Mesendoderm (in vitro differentiated cells): ENCODE data around the gene GGTLC1.

Experiments
- DNase-seq: peaks from one replicate; pipeline ENCODE4 v3.0.0; 2013
- H2AK5ac ChIP-seq: 2 replicates; pipeline ENCODE4 v1.6.1; 2013; ENCODE audit warnings: low read length, inconsistent platforms
- H2BK120ac ChIP-seq: 2 replicates; pipeline ENCODE4 v1.6.1; 2013; ENCODE audit warnings: low read depth, mild to moderate bottlenecking, low read length, moderate library complexity, mixed read lengths
- H2BK15ac ChIP-seq: replicated peaks from 2 replicates; pipeline ENCODE4 v1.6.1; 2013; ENCODE audit warnings: low read depth, mild to moderate bottlenecking, moderate library complexity
- H2BK5ac ChIP-seq: 2 replicates; pipeline ENCODE4 v1.6.1; 2013; ENCODE audit warnings: low read length, inconsistent platforms
- H3K18ac ChIP-seq: 2 replicates; pipeline ENCODE4 v1.6.1; 2013; ENCODE audit warnings: mild to moderate bottlenecking, low read length, mixed read lengths
- H3K23ac ChIP-seq: one replicate; pipeline ENCODE4 v1.6.1; 2013; ENCODE audit warnings: low read length
- H3K27ac ChIP-seq: 2 replicates; pipeline ENCODE4 v1.5.1; 2013; ENCODE audit warnings: low read depth, mild to moderate bottlenecking, inconsistent platforms, low read length, moderate library complexity
- H3K27me3 ChIP-seq: 2 replicates; pipeline ENCODE4 v1.6.1; 2013; ENCODE audit warnings: low read length, control low read depth, mild to moderate bottlenecking, inconsistent platforms; ENCODE audit not compliant: insufficient read depth, poor library complexity
- H3K36me3 ChIP-seq: 2 replicates; pipeline ENCODE4 v1.6.1; 2013; ENCODE audit warnings: low read length, inconsistent platforms; ENCODE audit not compliant: control insufficient read depth, insufficient read depth
- H3K4ac ChIP-seq: one replicate; pipeline ENCODE4 v1.6.1; 2013; ENCODE audit warnings: low read depth, mild to moderate bottlenecking, low read length, moderate library complexity
- H3K4me1 ChIP-seq: 2 replicates; pipeline ENCODE4 v1.6.1; 2013; ENCODE audit warnings: low read depth, low read length, inconsistent platforms; ENCODE audit not compliant: control insufficient read depth
- H3K4me2 ChIP-seq: 2 replicates; pipeline ENCODE4 v1.6.1; 2013; ENCODE audit warnings: low read length
- H3K4me3 ChIP-seq: 2 replicates; pipeline ENCODE4 v1.5.1; 2013; ENCODE audit warnings: mild to moderate bottlenecking, low read length
- H3K56ac ChIP-seq: one replicate; pipeline ENCODE4 v1.6.1; 2013; ENCODE audit warnings: low read length
- H3K79me1 ChIP-seq: 2 replicates; pipeline ENCODE4 v1.6.1; 2013; ENCODE audit warnings: low read length, inconsistent platforms
- H3K79me2 ChIP-seq: 2 replicates; pipeline ENCODE4 v1.6.1; 2013; ENCODE audit warnings: mild to moderate bottlenecking, low read length; ENCODE audit not compliant: control insufficient read depth, insufficient read depth
- H3K9ac ChIP-seq: 2 replicates; pipeline ENCODE4 v1.6.1; 2013; ENCODE audit warnings: low read length, inconsistent platforms
- H4K5ac ChIP-seq: one replicate; pipeline ENCODE4 v1.6.1; 2013; ENCODE audit warnings: low read length
- H4K8ac ChIP-seq: one replicate; pipeline ENCODE4 v1.6.1; 2013; ENCODE audit warnings: low read depth, mild to moderate bottlenecking, control low read depth, low read length, moderate library complexity
- WGBS: extraction: QIAGEN DNeasy Blood & Tissue Kit; methylation state at CpG from one replicate; pipeline ENCODE4 v1.1.7; 2013; ENCODE audit warnings: low lambda C conversion rate, missing lambda C conversion rate; ENCODE audit not compliant: insufficient coverage; ENCODE audit errors: extremely low coverage; 5-methylcytosine and 5-hydroxymethylcytosine counted together

The GGTLC1 gene

GRCh38 chr20:24007758-24008157, 19.2 kb upstream of the GGTLC1 start:
- H3K79me1 ChIP-seq, result no peaks in the 10 kb centered on the region
- no peak for DNase-seq

GRCh38 chr20:24007073-24007595, 18.6 kb upstream of the GGTLC1 start:
- Histone ChIP-seq H3K4me1 (peaks cover 6% of the 10 kb centered on the region), H3K23ac (no peak overlapping the region), H3K4me3 (no peak overlapping the region), H3K27ac (no peak overlapping the region), H3K18ac (no peak overlapping the region), H2BK5ac (no peak overlapping the region), H2BK15ac (no peak overlapping the region), H2AK5ac (no peak overlapping the region), H2BK120ac (no peak overlapping the region), H3K27me3 (no peaks in the 10 kb centered on the region), H4K8ac (no peak overlapping the region), H3K56ac (no peak overlapping the region), H3K4ac (no peak overlapping the region), H3K79me2 (no peaks in the 10 kb centered on the region), H4K5ac (no peak overlapping the region), H3K36me3 (no peaks in the 10 kb centered on the region), H3K4me2 (no peak overlapping the region), H3K79me1 (no peaks in the 10 kb centered on the region), H3K9ac (no peak overlapping the region)
- no peak for DNase-seq
- WGBS, result no CpG with 5 or more reads among the region's 8 CpGs

More at GRCh38 chr20:24007758-24008157, 19.2 kb upstream of the GGTLC1 start:
- no peak overlapping the region for H3K4me2 ChIP-seq
- no peak overlapping the region for H3K27ac ChIP-seq
- no peak overlapping the region for H4K8ac ChIP-seq
- H2BK15ac ChIP-seq, result no peak overlapping the region
- H3K23ac ChIP-seq, result no peak overlapping the region
- no peaks in the 10 kb centered on the region for H3K36me3 ChIP-seq
- H2BK120ac ChIP-seq, result no peak overlapping the region
- no peak overlapping the region for H3K9ac ChIP-seq
- H3K4me1 ChIP-seq, result peaks cover 6% of the 10 kb centered on the region
- no peak overlapping the region for H3K4ac ChIP-seq
- H3K18ac ChIP-seq, result no peak overlapping the region
- H3K56ac ChIP-seq, result no peak overlapping the region
- no peak overlapping the region for H2BK5ac ChIP-seq
- H3K4me3 ChIP-seq, result no peak overlapping the region
- no peaks in the 10 kb centered on the region for H3K27me3 ChIP-seq
- no CpG with 5 or more reads among the region's 3 CpGs for WGBS
- no peak overlapping the region for H4K5ac ChIP-seq
- no peaks in the 10 kb centered on the region for H3K79me2 ChIP-seq
- H2AK5ac ChIP-seq, result no peak overlapping the region

- no peak overlapping the region for H4K5ac ChIP-seq
- H2AK5ac ChIP-seq, result no peak overlapping the region
- H3K4me3 ChIP-seq, result no peak overlapping the region
- no peak overlapping the region for H4K8ac ChIP-seq
- H3K27ac ChIP-seq, result no peak overlapping the region
- no peaks in the 10 kb centered on the region for H3K79me1 ChIP-seq
- H3K4me2 ChIP-seq, result no peak overlapping the region
- H3K79me2 ChIP-seq, result no peaks in the 10 kb centered on the region
- no peaks in the 10 kb centered on the region for H3K36me3 ChIP-seq
- peaks cover 6% of the 10 kb centered on the region for H3K4me1 ChIP-seq
- no peak overlapping the region for H3K56ac ChIP-seq
- H3K18ac ChIP-seq, result no peak overlapping the region
- DNase-seq, result no peak
- H2BK120ac ChIP-seq, result no peak overlapping the region
- no peaks in the 10 kb centered on the region for H3K27me3 ChIP-seq
- no peak overlapping the region for H2BK5ac ChIP-seq
- no peak overlapping the region for H3K4ac ChIP-seq
- no peak overlapping the region for H2BK15ac ChIP-seq
- no CpG with 5 or more reads among the region's 7 CpGs for WGBS
- no peak overlapping the region for H3K23ac ChIP-seq
- H3K9ac ChIP-seq, result no peak overlapping the region
Observed at GRCh38 chr20:24006626-24007025, 18.0 kb upstream of the GGTLC1 start.

GRCh38 chr20:24004471-24004870, 15.9 kb upstream of the GGTLC1 start:
- H3K36me3 ChIP-seq, result no peaks in the 10 kb centered on the region
- no peak overlapping the region for H3K18ac ChIP-seq
- no peak overlapping the region for H2BK5ac ChIP-seq
- H3K4me1 ChIP-seq, result peaks cover 6% of the 10 kb centered on the region
- no peak overlapping the region for H3K4me2 ChIP-seq
- no peak overlapping the region for H2AK5ac ChIP-seq
- H3K4me3 ChIP-seq, result no peak overlapping the region
- no peaks in the 10 kb centered on the region for H3K79me1 ChIP-seq
- no CpG with 5 or more reads among the region's 9 CpGs for WGBS
- H2BK120ac ChIP-seq, result no peak overlapping the region
- H4K5ac ChIP-seq, result no peak overlapping the region
- no peaks in the 10 kb centered on the region for H3K27me3 ChIP-seq
- H4K8ac ChIP-seq, result no peak overlapping the region
- no peak overlapping the region for H2BK15ac ChIP-seq
- no peak overlapping the region for H3K23ac ChIP-seq
- H3K56ac ChIP-seq, result no peak overlapping the region
- H3K9ac ChIP-seq, result no peak overlapping the region
- H3K27ac ChIP-seq, result no peak overlapping the region
- DNase-seq, result peak; percentile 92
- no peaks in the 10 kb centered on the region for H3K79me2 ChIP-seq
- no peak overlapping the region for H3K4ac ChIP-seq

- Histone ChIP-seq H2BK120ac (no peak overlapping the region), H4K5ac (no peak overlapping the region), H3K56ac (no peak overlapping the region), H3K79me1 (no peaks in the 10 kb centered on the region), H3K4me2 (no peak overlapping the region), H2BK5ac (peak overlapping the region; percentile 52), H3K23ac (no peak overlapping the region), H2AK5ac (no peak overlapping the region), H2BK15ac (no peak overlapping the region), H4K8ac (no peak overlapping the region), H3K27ac (no peak overlapping the region), H3K27me3 (no peaks in the 10 kb centered on the region), H3K4me1 (peaks cover 6% of the 10 kb centered on the region), H3K4me3 (no peak overlapping the region), H3K79me2 (no peaks in the 10 kb centered on the region), H3K18ac (no peak overlapping the region), H3K9ac (no peak overlapping the region), H3K36me3 (no peaks in the 10 kb centered on the region), H3K4ac (no peak overlapping the region)
- WGBS, result no CpG with 5 or more reads among the region's 13 CpGs
- no peak for DNase-seq
Observed at GRCh38 chr20:24002896-24003295, 14.3 kb upstream of the GGTLC1 start.

GRCh38 chr20:24001712-24002405, 13.3 kb upstream of the GGTLC1 start:
- Histone ChIP-seq H3K79me2 (no peaks in the 10 kb centered on the region), H3K23ac (no peak overlapping the region), H3K27me3 (no peaks in the 10 kb centered on the region), H2BK5ac (no peak overlapping the region), H3K56ac (no peak overlapping the region), H3K27ac (no peak overlapping the region), H3K79me1 (no peaks in the 10 kb centered on the region), H4K5ac (no peak overlapping the region), H3K4me1 (peaks cover 5% of the 10 kb centered on the region), H3K18ac (no peak overlapping the region), H3K4ac (no peak overlapping the region), H3K4me3 (no peak overlapping the region), H2BK120ac (no peak overlapping the region), H2AK5ac (no peak overlapping the region), H2BK15ac (no peak overlapping the region), H4K8ac (no peak overlapping the region), H3K4me2 (no peak overlapping the region), H3K9ac (no peak overlapping the region), H3K36me3 (no peaks in the 10 kb centered on the region)
- no peak for DNase-seq
- no CpG with 5 or more reads among the region's 7 CpGs for WGBS
